HepG2 (cell line): ENCODE results near the gene NEGR1. TPM values are rescaled to one million over a fixed set of nuclear protein-coding genes. Genes with fewer than 3 reads are reported as not detected.

Experiments
- ATAC-seq: fragments of 200-7000 bp; cut with Tn5 transposase; 3 replicates; pipeline ENCODE4 v1.9.1; 2020; ENCODE audit warnings: mild to moderate bottlenecking, moderate library complexity
- BruUV-seq: library from RNA; stranded (reverse); fragments of 400-500 nt; replicated peaks from 2 replicates; lab custom pipeline; 2021; lab: Mats Ljungman, UMichigan
- CTCF ChIA-PET: fragments of 300-600 bp; formaldehyde crosslinking; extraction: SDS; loops from one replicate; lab custom pipeline; 2021; ENCODE audit warnings: low total read pairs, inconsistent platforms, low intra/inter-chr PET ratio; lab: Yijun Ruan, JAX
- POLR2A ChIA-PET: fragments of 350-600 bp; sonication (Branson Sonifier 250); formaldehyde crosslinking; loops from one replicate; lab custom pipeline; 2020; ENCODE audit warnings: antibody characterized with exemption, inconsistent platforms; lab: Yijun Ruan, JAX
- DNase-seq: peaks from one replicate; pipeline ENCODE4 v3.0.0-alpha.2; 2015; ENCODE audit warnings: low spot score
- FAIRE-seq: peaks from 3 replicates; lab custom pipeline; 2011; peaks lifted over from hg19 to GRCh38; lab: Jason Lieb, UNC
- H2AFZ ChIP-seq: one replicate; pipeline ENCODE4 v1.6.1; 2011; ENCODE audit warnings: low read length, inconsistent platforms
- H3K27ac ChIP-seq: fragments of 300-600 bp; 3 replicates; pipeline ENCODE4 v1.8.0; 2011; ENCODE audit warnings: mixed run types, mild to moderate bottlenecking, mixed read lengths, low read length, inconsistent platforms; ENCODE audit not compliant: insufficient read depth; ENCODE audit errors: extremely low read length
- H3K27me3 ChIP-seq, 2 experiments: fragments of 200-600 bp in 1 of 2; 2 replicates in 1 of 2; 3 replicates in 1 of 2; pipeline versions ENCODE4 v1.6.0 to v1.8.0; 2011; ENCODE audit warnings: low read length in 2 of 2, mild to moderate bottlenecking in 2 of 2, moderate library complexity in 2 of 2, inconsistent platforms in 1 of 2; ENCODE audit not compliant: insufficient read depth in 2 of 2, control insufficient read depth in 1 of 2
- H3K36me3 ChIP-seq, 2 experiments: fragments of 200-600 bp in 1 of 2; replicated peaks in 1 of 2; 2 replicates in 1 of 2; 3 replicates in 1 of 2; pipeline versions ENCODE4 v1.5.1 to v1.8.0; 2011; ENCODE audit warnings: low read length in 2 of 2, inconsistent platforms in 1 of 2; ENCODE audit not compliant: insufficient read depth in 2 of 2, control insufficient read depth in 1 of 2
- H3K4me1 ChIP-seq: 2 replicates; pipeline ENCODE4 v1.5.1; 2012; ENCODE audit warnings: low read length, inconsistent platforms; ENCODE audit not compliant: insufficient read depth
- H3K4me2 ChIP-seq: 2 replicates; pipeline ENCODE4 v1.6.0; 2011; ENCODE audit warnings: low read depth, low read length, inconsistent platforms
- H3K4me3 ChIP-seq, 3 experiments: fragments of 200-600 bp in 1 of 3; sonication (generic), shearing (Covaris generic) in 1 of 3; replicated peaks in 1 of 3; 2 replicates each; pipeline ENCODE4 v1.5.1; 2011 to 2016; ENCODE audit warnings: low read length in 3 of 3, inconsistent platforms in 2 of 3, low read depth in 2 of 3, mild to moderate bottlenecking in 2 of 3, control low read depth in 1 of 3, mixed read lengths in 1 of 3; ENCODE audit not compliant: insufficient read depth in 1 of 3
- H3K79me2 ChIP-seq: one replicate; pipeline ENCODE4 v1.6.1; 2011; ENCODE audit warnings: low read length, inconsistent platforms; ENCODE audit not compliant: insufficient read depth
- H3K9ac ChIP-seq: 2 replicates; pipeline ENCODE4 v1.6.0; 2011; ENCODE audit warnings: mild to moderate bottlenecking, low read depth, low read length, inconsistent platforms; ENCODE audit not compliant: insufficient read depth
- H3K9me3 ChIP-seq: 2 replicates; pipeline ENCODE4 v1.5.1; 2012; ENCODE audit warnings: mild to moderate bottlenecking, low read length
- H4K20me1 ChIP-seq: 2 replicates; pipeline ENCODE4 v1.6.0; 2011; ENCODE audit warnings: inconsistent platforms, mild to moderate bottlenecking, low read length, moderate library complexity; ENCODE audit not compliant: insufficient read depth
- CENPT ChIP-seq: sonication (generic); formaldehyde crosslinking; IDR thresholded peaks from 2 replicates; pipeline ENCODE4 v1.8.0; 2022; ENCODE audit warnings: low read depth, mild to moderate bottlenecking, moderate library complexity, missing genetic modification reagents
- CREB3 ChIP-seq: sonication (generic); formaldehyde crosslinking; IDR thresholded peaks from 2 replicates; pipeline ENCODE4 v1.5.0; 2020; ENCODE audit warnings: missing genetic modification reagents
- CSRNP1 ChIP-seq: sonication (generic); formaldehyde crosslinking; IDR thresholded peaks from 2 replicates; pipeline ENCODE4 v1.8.1; 2023; ENCODE audit warnings: mild to moderate bottlenecking, missing genetic modification reagents
- HMG20B ChIP-seq: conservative IDR thresholded peaks from 2 replicates; pipeline ENCODE4 v1.6.1; 2016; ENCODE audit warnings: missing genetic modification reagents, missing compliant biosample characterization
- IRF2 ChIP-seq: IDR thresholded peaks from 2 replicates; pipeline ENCODE4 v1.6.1; 2018; ENCODE audit warnings: missing genetic modification reagents, missing compliant biosample characterization
- ZBTB3 ChIP-seq: sonication (generic); formaldehyde crosslinking; IDR thresholded peaks from 2 replicates; pipeline ENCODE4 v1.4.0; 2020; ENCODE audit warnings: low read depth, mild to moderate bottlenecking, moderate library complexity, missing genetic modification reagents, borderline replicate concordance
- ZBTB8A ChIP-seq: sonication (generic); formaldehyde crosslinking; IDR thresholded peaks from 2 replicates; pipeline ENCODE4 v1.4.0; 2020; ENCODE audit warnings: mild to moderate bottlenecking, low read depth, missing genetic modification reagents, borderline replicate concordance
- ZNF121 ChIP-seq: sonication (generic); formaldehyde crosslinking; IDR thresholded peaks from 2 replicates; pipeline ENCODE4 v1.5.0; 2020; ENCODE audit warnings: mild to moderate bottlenecking, missing genetic modification reagents
- ZNF260 ChIP-seq: sonication (generic); formaldehyde crosslinking; IDR thresholded peaks from 2 replicates; pipeline ENCODE4 v1.4.0; 2020; ENCODE audit warnings: missing genetic modification reagents, low read depth, mild to moderate bottlenecking, borderline replicate concordance
- ZNF501 ChIP-seq: sonication (generic); formaldehyde crosslinking; IDR thresholded peaks from 2 replicates; pipeline ENCODE4 v1.5.1; 2020; ENCODE audit warnings: mild to moderate bottlenecking, moderate library complexity, missing genetic modification reagents
- WGBS: methylation state at CpG from one replicate; pipeline ENCODE4 v1.1.6; 2017; ENCODE audit warnings: low lambda C conversion rate; 5-methylcytosine and 5-hydroxymethylcytosine counted together
- in situ Hi-C: cut with HindIII; loops from 2 replicates; pipeline ENCODE4 v1.10.0; 2017; ENCODE audit warnings: low pct_unique_long_range_greater_than_20kb; ENCODE audit not compliant: extremely low pct_ligation_motif_present
- intact Hi-C: fragments of 100-400 bp; cut with micrococcal nuclease; formaldehyde crosslinking; loops from one replicate; pipeline ENCODE4 v1.10.0; 2022; ENCODE audit not compliant: unreplicated experiment
- polyA plus RNA-seq, 8 experiments: library from polyadenylated mRNA; depleted of rRNA in 3 of 8; stranded (reverse) in 7 of 8; unstranded in 1 of 8; fragments of >200 nt; fragmentation: Illumina TruSeq in 4 of 8; extraction: Trizol in 4 of 8; gene quantifications; 2 replicates each; pipeline versions ENCODE4 v1.2.1 to v1.2.3, GENCODE V29; 2011 to 2016; ENCODE audit warnings: low read depth in 4 of 8, missing spikeins in 1 of 8, mixed read lengths in 1 of 8; ENCODE audit not compliant: insufficient read depth in 1 of 8
- total RNA-seq, 5 experiments: library from RNA; depleted of rRNA; stranded (reverse); fragments of >200 nt; fragmentation: Illumina TruSeq; extraction: Trizol; gene quantifications; 2 replicates each; pipeline ENCODE4 v1.2.3, GENCODE V29; 2016; ENCODE audit warnings: low read depth in 1 of 5

NEGR1 gene
- total and polyA plus RNA-seq, 2 of the 13 experiments (the other 11 are each of a cell fraction or from before 2014, with no cell fraction given), result not detected

- TF ChIP-seq CREB3 (CRISPR knock-in tag) (no peak), ZBTB3 (no peak), ZNF121 (no peak), ZNF501 (no peak), CENPT (no peak)
Measured at GRCh38 chr1:71640998-71641397, 641.3 kb downstream of the NEGR1 start (continued).

GRCh38 chr1:71640116-71640515 lies 642.2 kb downstream of the NEGR1 start:
- Histone ChIP-seq H3K9me3 (peaks cover 32% of the 10 kb centered on the region), H4K20me1 (no peaks in the 10 kb centered on the region), H3K79me2 (no peaks in the 10 kb centered on the region), H3K4me1 (no peaks in the 10 kb centered on the region), H3K9ac (no peak overlapping the region), H3K27ac (no peak overlapping the region), H3K27me3 (no peaks in the 10 kb centered on the region), H3K36me3 (no peaks in the 10 kb centered on the region), H3K4me3 (no peak overlapping the region), H3K4me2 (no peak overlapping the region), H2AFZ (no peak overlapping the region)
- no peak for TF ChIP-seq IRF2
- no peak for TF ChIP-seq HMG20B (CRISPR knock-in tag)
- TF ChIP-seq CSRNP1 (CRISPR knock-in tag), result no peak
- TF ChIP-seq ZBTB8A (CRISPR knock-in tag), result no peak
- no peak for TF ChIP-seq ZNF260 (CRISPR knock-in tag)
- BruUV-seq, result no TSS peak
- DNase-seq (no peak), FAIRE-seq (no peak), ATAC-seq (no peak)
- WGBS, result 11% methylated on average over 3 of the region's 3 CpGs
- intact Hi-C loops, result no loop called here
- in situ Hi-C loops, result no loop called here
- ChIA-PET POLR2A (no interaction called here), CTCF (no interaction called here)
